Left cardiac atrium (tissue), 4 donors: ENCODE data around the gene RPUSD4. TPM values are rescaled to one million over a fixed set of nuclear protein-coding genes. Genes with fewer than 3 reads are reported as not detected.
A peak's percentile ranks its signal among the peaks of the same experiment; 100 is the strongest.

Source experiments
- ATAC-seq, 2 donors: fragments of 200-7000 bp; cut with Tn5 transposase; one replicate each; pipeline ENCODE4 v1.9.1; 2020; ENCODE audit warnings: mild to moderate bottlenecking in 2 of 2, moderate library complexity in 2 of 2
- DNase-seq: peaks from one replicate; pipeline ENCODE4 v3.0.0-alpha.2; 2020
- intact Hi-C, 2 donors: fragments of 100-400 bp; cut with DNase I; formaldehyde crosslinking; loops; one replicate each; pipeline versions ENCODE4 v1.14.1 to v1.15.1; 2022 to 2023
- total RNA-seq, 2 donors: library from RNA; stranded (reverse); fragmentation: NEBNext Ultra II Directional; extraction: Animal tissue kit (Norgen Biotek cat#: 25700); gene quantifications; one replicate each; pipeline ENCODE4 v1.2.1, GENCODE V29; 2021
- donor health status: DM: no; HTN: yes; CAD: no.
- donor health status: DM: no; HTN: yes; CAD: no; lungs with severe emphysema.
- donor health status: DM: yes; HTN: yes; CAD: no.
- donor health status: Dilated cardiomyopathy.

RPUSD4 gene
- total RNA-seq, 2 donors from 2014 or later: 18.9 to 19.2 TPM

DNA sequence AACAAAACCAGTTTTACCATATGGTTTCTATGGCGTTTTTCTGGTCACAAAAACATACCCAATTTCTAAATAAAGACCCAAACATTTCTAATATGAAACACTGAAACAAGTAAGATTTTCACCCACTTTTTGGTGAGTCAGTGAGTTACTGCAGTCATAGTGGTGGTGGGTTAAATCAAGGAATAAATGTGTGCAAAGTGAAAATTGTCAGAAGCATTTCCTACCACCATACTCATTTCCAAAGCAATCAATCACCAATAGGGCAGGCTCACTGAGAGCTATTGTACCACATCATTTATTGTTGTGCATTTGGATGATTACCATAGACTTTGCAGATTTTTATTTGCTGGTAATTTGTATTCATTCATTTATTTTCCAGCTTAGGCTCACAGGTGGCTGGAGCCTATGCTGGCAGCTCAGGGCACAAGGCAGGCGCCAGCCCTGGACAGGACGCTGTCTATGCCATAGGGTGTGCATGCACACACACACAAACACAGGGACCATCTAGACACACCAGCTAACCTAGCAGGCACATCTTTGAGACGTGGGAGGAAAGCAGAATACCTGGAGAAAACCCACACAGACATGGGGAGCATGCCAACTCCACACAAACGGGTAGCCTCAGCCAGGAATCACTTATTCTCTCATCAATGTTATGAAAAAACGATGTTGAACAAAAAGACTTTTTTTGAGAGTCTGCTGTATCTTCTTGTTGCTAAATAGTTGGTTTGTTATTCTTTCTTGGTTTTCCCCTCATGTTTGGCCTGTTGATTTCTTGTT lies 5.3 kb upstream of the RPUSD4 start:
- no peak for ATAC-seq
- intact Hi-C loops: loop anchor here in 1 of 2 donors (10.0 kb wide), 1 partner anchor 48 kb away; the partner anchor contains the start of genes FOXRED1 and SRPRA
- no peak for DNase-seq

DNA sequence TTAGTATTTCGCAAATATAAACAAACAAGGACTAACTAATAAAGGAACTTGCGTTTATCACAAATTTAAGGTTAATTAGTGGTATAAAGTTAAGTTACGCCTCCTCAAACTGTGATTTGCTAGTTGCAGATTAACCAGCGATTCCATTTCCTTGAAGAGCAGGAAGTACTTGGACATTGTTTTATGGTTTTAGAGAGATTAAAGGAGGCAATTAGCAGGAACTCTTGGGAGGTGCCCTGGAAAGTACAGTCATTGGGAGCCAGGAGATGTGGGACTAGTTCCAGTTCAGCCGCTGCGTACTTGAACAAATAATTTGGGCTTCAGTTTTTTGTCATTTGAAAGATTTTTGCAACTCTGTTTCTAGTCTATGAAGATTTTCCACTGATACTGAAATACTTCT lies 3.4 kb upstream of the RPUSD4 start:
- no peak for ATAC-seq
- intact Hi-C loops: loop anchor here in 1 of 2 donors (10.0 kb wide), 1 partner anchor 50 kb away; the partner anchor contains the start of genes FOXRED1 and SRPRA
- no peak for DNase-seq

DNA sequence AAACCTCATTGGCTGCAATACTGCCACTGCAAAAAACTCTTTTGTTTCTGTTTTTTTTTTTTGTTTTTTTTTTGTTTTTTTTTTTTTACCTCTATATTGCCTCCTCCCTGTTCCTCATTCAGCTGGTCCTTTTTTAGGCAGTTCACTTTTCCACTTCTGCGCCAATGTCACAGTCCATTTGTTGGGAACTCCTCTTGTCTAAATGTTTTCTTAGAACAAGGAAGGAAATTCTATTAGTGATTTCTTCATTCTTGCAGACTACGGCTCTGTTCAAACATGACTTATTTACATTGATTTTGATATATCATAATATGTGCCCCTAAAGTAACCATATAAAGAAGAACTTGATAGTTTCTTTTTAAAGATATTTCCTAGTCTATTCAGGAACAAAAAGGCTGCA lies 3.0 kb upstream of the RPUSD4 start:
- intact Hi-C loops: loop anchor here in 1 of 2 donors (10.0 kb wide), 1 partner anchor 50 kb away; the partner anchor contains the start of genes FOXRED1 and SRPRA
- ATAC-seq: no peak
- DNase-seq: no peak

GRCh38 chr11:126212089-126212660 lies 725 bp upstream of the RPUSD4 start:
- DNase-seq: no peak
- ATAC-seq: no peak
- intact Hi-C loops: loop anchor here in 1 of 2 donors (10.0 kb wide), 1 partner anchor 53 kb away; the partner anchor contains the start of genes FOXRED1 and SRPRA

GRCh38 chr11:126210871-126211235 lies 597 bp downstream of the RPUSD4 start:
- intact Hi-C loops: loop anchor here in 1 of 2 donors (10.0 kb wide), 1 partner anchor 54 kb away; the partner anchor contains the start of genes FOXRED1 and SRPRA
- DNase-seq: no peak
- no peak for ATAC-seq

DNA sequence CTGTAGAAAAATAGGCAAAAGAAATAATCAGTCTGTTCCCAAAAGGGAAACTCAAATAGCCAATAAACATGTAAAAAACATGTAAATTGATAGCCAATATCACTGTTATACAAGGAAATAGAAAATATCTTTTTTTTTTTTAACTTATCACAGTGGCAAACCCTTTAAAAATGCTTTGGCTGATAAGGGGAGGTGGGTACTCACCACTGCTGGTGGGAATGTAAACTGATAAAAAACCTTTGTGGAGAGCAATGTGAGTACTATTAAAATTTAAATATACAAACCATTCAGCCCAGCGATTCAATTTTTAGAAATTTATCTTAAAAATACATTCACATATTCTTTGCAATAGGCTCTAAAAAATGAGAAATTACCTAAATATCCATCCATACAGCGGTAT lies 3.6 kb downstream of the RPUSD4 start:
- DNase-seq (no peak), ATAC-seq (no peak)
- intact Hi-C loops: no loop called here

GRCh38 chr11:126205359-126205758 lies 6.1 kb downstream of the RPUSD4 start:
- no peak for ATAC-seq
- intact Hi-C loops: no loop called here

GRCh38 chr11:126202646-126203359 lies 8.6 kb downstream of the RPUSD4 start:
- ATAC-seq (peak in 1 of 2 donors; percentile 61), DNase-seq (no peak)
- intact Hi-C loops: no loop called here

More at GRCh38 chr11:126205359-126205758, 6.1 kb downstream of the RPUSD4 start:
- DNase-seq: no peak

GRCh38 chr11:126198648-126199047 lies 12.8 kb downstream of the RPUSD4 start:
- DNase-seq (no peak), ATAC-seq (no peak)
- intact Hi-C loops: loop anchor here in 1 of 2 donors (5.0 kb wide), 1 partner anchor 136 kb away; the partner anchor contains the start of gene CDON

- intact Hi-C loops: loop anchor here in 1 of 2 donors (5.0 kb wide), 1 partner anchor 135 kb away; the partner anchor contains the start of gene CDON
- DNase-seq (no peak), ATAC-seq (no peak)
Observed at GRCh38 chr11:126197277-126197939, 14.0 kb downstream of the RPUSD4 start.

DNA sequence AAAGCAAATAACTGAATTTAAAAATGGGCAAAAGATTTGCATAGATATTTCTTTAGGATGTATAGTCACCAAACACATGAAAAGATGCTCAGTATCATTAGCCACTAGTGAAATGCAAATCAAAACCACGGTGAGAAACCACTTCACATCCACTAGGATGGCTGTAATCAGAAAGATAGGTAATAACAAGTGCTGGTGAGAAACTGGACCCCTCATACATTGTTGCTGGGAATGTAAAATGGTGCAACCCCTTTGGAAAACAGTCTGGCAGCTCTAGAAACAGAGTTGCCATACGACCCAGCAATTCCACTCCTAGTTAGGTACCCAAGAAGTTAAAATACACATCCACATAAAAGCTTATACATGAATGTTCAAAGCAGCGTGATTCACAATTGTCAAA lies 16.3 kb downstream of the RPUSD4 start:
- intact Hi-C loops: loop anchor here (2.0 to 5.0 kb wide), 2 partner anchors 133 to 270 kb away; partner anchors contain the start of gene CDON (in 1 of the 2)
- DNase-seq (no peak), ATAC-seq (no peak)

DNA sequence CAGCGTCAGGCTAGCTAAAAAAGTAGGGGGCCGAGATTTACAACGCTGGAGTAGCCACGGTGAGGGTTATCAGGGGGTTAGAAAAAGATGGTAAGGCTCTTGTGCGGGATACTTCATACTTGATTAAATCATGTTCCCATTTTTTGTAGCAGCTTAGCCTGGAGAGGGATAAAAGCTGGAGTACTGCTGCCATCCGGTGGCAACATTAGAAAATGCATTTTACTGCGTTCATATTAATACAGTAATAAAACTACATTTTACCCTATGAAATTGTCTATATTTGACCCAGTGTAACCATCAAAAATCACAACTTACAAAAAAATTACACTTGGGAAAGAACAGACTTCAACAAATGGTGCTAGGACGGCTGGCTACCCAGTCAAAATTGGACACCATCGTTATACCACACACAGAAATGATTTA lies 17.3 kb downstream of the RPUSD4 start:
- DNase-seq (no peak), ATAC-seq (peak; percentile 60 to 74)
- intact Hi-C loops: loop anchor here (1.0 to 5.0 kb wide), 3 partner anchors 252 to 271 kb away; no protein-coding TSS in a partner anchor

GRCh38 chr11:126193038-126193478 lies 18.4 kb downstream of the RPUSD4 start:
- DNase-seq (no peak), ATAC-seq (no peak)
- intact Hi-C loops: loop anchor here in 1 of 2 donors (5.0 kb wide), 1 partner anchor 251 kb away; no protein-coding TSS in a partner anchor

GRCh38 chr11:126192361-126192760 lies 19.1 kb downstream of the RPUSD4 start:
- DNase-seq (no peak), ATAC-seq (peak in 1 of 2 donors; percentile 48)
- intact Hi-C loops: loop anchor here in 1 of 2 donors (5.0 kb wide), 1 partner anchor 250 kb away; no protein-coding TSS in a partner anchor

GRCh38 chr11:126191379-126192073 lies 19.9 kb downstream of the RPUSD4 start:
- ATAC-seq (no peak), DNase-seq (no peak)
- intact Hi-C loops: loop anchor here in 1 of 2 donors (5.0 kb wide), 1 partner anchor 249 kb away; no protein-coding TSS in a partner anchor

DNA sequence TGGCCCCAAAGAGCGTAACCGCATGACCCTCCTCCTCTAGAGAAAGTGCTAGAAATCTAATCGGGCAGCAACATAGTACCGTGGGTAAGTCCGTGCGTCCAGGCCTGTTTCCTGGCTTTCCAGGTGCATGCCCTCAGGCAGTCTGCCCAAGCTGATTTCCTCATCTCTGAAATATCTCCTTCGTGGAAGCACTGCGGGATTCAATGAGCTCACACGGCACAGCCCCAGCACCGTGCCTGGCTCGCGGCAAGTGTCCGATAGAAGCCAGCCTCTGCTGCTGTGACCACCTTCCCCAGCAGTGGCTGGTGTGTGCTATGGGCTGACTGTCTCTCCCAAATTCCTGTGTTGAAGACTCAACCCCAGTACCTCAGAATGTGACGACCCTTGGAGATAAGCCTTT lies 20.7 kb downstream of the RPUSD4 start:
- ATAC-seq (peak in 1 of 2 donors; percentile 63), DNase-seq (no peak)
- intact Hi-C loops: loop anchor here in 1 of 2 donors (5.0 kb wide), 1 partner anchor 248 kb away; no protein-coding TSS in a partner anchor

DNA sequence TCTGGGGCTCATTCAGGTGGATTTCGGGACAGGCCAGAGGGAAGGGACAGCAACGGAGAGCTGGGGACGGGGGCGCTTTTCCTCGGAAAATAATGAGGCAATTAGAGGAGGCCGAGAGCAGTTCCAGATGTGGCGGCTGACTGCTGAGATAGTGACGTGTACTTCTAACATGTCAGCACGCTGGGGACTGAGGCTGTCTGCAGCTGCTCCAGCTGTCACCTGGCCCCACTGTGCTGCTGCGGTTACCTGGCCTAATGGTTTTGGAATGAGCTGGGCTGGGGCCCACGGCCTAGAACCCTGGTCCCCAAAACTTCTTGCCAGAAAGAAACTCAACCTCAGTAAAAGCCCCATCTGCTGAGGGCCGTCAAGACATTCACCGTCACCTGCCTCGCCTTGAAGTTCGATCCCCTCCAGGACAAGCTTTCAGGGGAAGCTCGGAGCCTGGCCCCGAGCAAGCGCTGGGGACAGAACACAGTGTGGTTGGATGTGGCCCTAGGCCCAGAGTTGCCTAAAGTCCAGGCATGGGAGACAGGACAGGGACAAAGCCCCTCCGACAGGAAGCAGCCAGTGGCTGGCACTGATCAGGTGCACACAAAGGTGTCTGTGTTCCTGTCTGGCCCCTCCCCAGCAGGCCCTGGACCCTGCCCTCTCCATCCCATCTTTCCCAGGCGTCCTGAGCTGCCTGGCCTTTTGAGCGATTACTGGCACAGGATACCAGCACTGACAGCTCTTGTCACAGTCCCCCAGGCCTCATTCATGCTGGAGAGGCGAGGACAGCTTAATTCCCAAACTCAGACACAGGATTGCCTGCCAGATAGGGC lies 22.1 kb downstream of the RPUSD4 start:
- intact Hi-C loops: no loop called here
- no peak for DNase-seq
- no peak for ATAC-seq
